Subcutaneous abdominal adipose tissue (tissue), 5 donors: ENCODE results near the gene TUBB.

Source experiments
- H3K27ac ChIP-seq: one replicate; pipeline ENCODE4 v1.7.0; 2013; ENCODE audit warnings: low read depth, mild to moderate bottlenecking, inconsistent platforms, low read length, moderate library complexity
- H3K27me3 ChIP-seq, 5 donors: one replicate each; pipeline ENCODE4 v1.7.0; 2013; ENCODE audit warnings: low read length in 5 of 5, inconsistent platforms in 1 of 5; ENCODE audit not compliant: control insufficient read depth in 5 of 5, insufficient read depth in 4 of 5
- H3K36me3 ChIP-seq, 5 donors: one replicate each; pipeline ENCODE4 v1.7.0; 2013; ENCODE audit warnings: low read length in 5 of 5; ENCODE audit not compliant: control insufficient read depth in 5 of 5, insufficient read depth in 5 of 5
- H3K4me1 ChIP-seq, 5 donors: one replicate each; pipeline ENCODE4 v1.7.0; 2013; ENCODE audit warnings: low read length in 5 of 5, mild to moderate bottlenecking in 3 of 5, moderate library complexity in 1 of 5; ENCODE audit not compliant: control insufficient read depth in 5 of 5, insufficient read depth in 5 of 5
- H3K4me3 ChIP-seq, 5 donors: one replicate each; pipeline ENCODE4 v1.7.0; 2013; ENCODE audit warnings: low read length in 5 of 5, low read depth in 1 of 5
- H3K9ac ChIP-seq, 5 donors: one replicate each; pipeline ENCODE4 v1.7.0; 2013; ENCODE audit warnings: low read length in 5 of 5, mild to moderate bottlenecking in 4 of 5, moderate library complexity in 3 of 5
- H3K9me3 ChIP-seq, 5 donors: one replicate each; pipeline ENCODE4 v1.7.0; 2013; ENCODE audit warnings: low read length in 5 of 5; ENCODE audit not compliant: control insufficient read depth in 5 of 5
- donor health status: healthy.
- donor health status: healthy.
- donor health status: healthy.
- donor health status: healthy.
- donor health status: healthy.

Gene TUBB

DNA sequence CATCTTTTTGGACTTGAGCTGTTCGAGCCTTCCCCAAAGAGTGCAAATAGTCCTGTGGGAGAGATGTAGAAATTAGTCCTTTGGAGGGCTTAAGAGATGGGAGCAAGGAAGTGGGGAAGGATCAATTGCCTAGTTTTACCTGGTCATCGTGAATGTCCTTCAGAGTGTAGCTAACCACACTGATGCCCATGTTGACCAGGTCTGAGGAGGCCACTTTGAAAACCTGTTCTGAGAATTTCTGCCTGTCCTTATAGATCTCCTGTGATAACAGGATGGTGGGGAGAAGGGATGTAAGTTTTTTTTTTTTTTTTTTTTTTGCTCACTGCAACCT is 20.4 kb downstream of the TUBB start:
- Histone ChIP-seq H3K9me3 (no peaks in the 10 kb centered on the region), H3K27ac (peak overlapping the region; percentile 89), H3K27me3 (no peaks in the 10 kb centered on the region), H3K4me3 (no peak overlapping the region), H3K4me1 (peaks cover 18 to 71% (median 43%) of the 10 kb centered on the region in 5 donors), H3K36me3 (peaks cover 15 to 53% (median 42%) of the 10 kb centered on the region in 5 donors), H3K9ac (no peak overlapping the region)

DNA sequence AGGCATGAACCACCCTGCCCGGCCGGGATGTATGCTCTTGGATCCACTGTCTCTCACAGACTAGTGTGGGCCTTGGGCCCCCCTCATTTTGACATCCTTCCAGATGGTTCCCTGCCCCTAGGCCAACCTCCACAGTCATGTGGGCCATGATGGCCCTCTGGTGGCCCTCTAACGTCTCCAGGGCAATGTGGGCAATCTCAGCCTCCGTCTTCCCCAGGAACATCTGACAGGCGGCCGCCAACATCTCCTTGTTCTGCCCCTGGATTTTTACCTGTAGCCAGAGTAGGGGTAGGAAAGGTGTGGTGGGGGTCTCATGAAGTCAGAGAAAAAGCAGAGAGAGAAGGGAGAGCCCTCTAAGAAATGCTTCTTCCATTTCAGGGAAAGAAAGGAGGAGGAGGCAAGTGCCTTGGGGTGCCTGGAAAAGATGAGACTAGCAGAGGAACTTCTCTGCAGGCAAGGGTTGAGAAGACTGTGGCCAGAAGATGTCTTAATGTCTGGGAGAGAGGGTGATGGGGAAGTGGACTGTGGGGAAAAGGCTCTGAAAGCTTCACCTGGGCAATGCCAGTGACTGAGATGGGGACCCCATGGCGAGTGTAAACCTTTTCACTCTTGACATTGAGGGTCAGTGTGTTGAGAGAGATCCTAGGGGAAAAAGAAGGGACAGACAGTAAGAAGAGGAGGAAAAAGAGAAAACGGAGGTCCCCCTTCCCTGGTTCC is 21.1 kb downstream of the TUBB start:
- H3K27ac ChIP-seq, result peak overlapping the region; percentile 89
- H3K4me1 ChIP-seq, result peaks cover 18 to 68% (median 43%) of the 10 kb centered on the region in 5 donors
- no peaks in the 10 kb centered on the region for H3K27me3 ChIP-seq

GRCh38 chr6:30741789-30742315 is 21.7 kb downstream of the TUBB start:
- peak overlapping the region; percentile 87 to 94 (median 90) for H3K4me3 ChIP-seq
- H3K27ac ChIP-seq, result peak overlapping the region; percentile 89
- H3K27me3 ChIP-seq, result no peaks in the 10 kb centered on the region
- peaks cover 15 to 43% (median 34%) of the 10 kb centered on the region in 5 donors for H3K36me3 ChIP-seq
- peak overlapping the region; percentile 77 to 90 (median 87) for H3K9ac ChIP-seq
- H3K4me1 ChIP-seq, result peaks cover 18 to 64% (median 41%) of the 10 kb centered on the region in 5 donors
- no peaks in the 10 kb centered on the region for H3K9me3 ChIP-seq

More for the DNA sequence above, 21.1 kb downstream of the TUBB start:
- Histone ChIP-seq H3K9me3 (no peaks in the 10 kb centered on the region), H3K9ac (peak overlapping the region; percentile 77 to 90 (median 87)), H3K36me3 (peaks cover 15 to 46% (median 35%) of the 10 kb centered on the region in 5 donors), H3K4me3 (peak overlapping the region; percentile 87 to 94 (median 90))

DNA sequence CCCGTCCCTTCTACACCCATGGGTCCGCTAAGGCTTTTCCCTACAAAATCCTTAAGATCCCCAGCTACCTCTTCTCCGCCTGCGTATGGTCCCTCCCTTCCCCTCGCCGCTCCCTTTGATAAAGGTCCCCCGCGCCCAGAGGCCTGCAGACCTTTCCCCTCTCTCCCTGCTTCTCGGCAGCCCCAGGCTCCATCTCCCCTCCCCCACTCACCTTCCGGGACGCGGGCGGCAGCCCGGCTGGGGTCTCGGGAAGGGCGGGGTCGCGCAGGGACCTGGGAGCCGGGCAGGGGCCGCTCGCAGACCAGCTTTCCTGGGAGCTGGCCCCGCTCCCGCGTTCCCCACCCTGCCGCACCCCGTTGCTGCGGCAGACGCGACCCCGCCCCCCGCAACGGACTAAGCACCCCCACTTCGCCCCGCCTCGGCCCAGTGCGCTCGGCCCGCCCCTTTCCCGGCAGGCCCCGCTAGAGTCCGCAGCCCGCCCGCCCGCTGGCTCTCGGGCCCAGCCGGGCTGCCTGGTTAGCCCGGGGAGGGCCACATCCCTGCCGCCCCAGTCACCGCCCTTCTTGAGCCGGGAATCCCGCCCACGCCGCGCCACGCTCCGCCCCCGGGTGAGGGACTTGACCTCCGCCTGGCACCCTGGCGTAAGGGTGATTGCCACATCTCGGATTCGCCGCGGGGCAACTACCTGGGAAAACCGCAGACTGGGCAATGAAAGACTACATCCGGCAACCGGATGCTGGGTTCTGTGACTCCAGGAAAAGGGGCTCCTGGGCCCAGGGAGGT is 22.4 kb downstream of the TUBB start, which contains the start of gene FLOT1:
Gene FLOT1, minus strand, starts transcription at position 372 of the 783 bp plus-strand sequence. CDS start 498 bp downstream, outside the sequence.
- peak within 1 kb of the TSS; percentile 89 to 94 (median 90) for H3K4me3 ChIP-seq
- H3K27ac ChIP-seq, result peak within 1 kb of the TSS; percentile 89
- peaks cover 14 to 37% (median 32%) of the 10 kb centered on the region in 5 donors for H3K36me3 ChIP-seq
- peak within 1 kb of the TSS; percentile 77 to 93 (median 89) for H3K9ac ChIP-seq
- peaks cover 18 to 60% (median 36%) of the 10 kb centered on the region in 5 donors for H3K4me1 ChIP-seq
- no peaks in the 10 kb centered on the region for H3K9me3 ChIP-seq
- no peaks in the 10 kb centered on the region for H3K27me3 ChIP-seq

DNA sequence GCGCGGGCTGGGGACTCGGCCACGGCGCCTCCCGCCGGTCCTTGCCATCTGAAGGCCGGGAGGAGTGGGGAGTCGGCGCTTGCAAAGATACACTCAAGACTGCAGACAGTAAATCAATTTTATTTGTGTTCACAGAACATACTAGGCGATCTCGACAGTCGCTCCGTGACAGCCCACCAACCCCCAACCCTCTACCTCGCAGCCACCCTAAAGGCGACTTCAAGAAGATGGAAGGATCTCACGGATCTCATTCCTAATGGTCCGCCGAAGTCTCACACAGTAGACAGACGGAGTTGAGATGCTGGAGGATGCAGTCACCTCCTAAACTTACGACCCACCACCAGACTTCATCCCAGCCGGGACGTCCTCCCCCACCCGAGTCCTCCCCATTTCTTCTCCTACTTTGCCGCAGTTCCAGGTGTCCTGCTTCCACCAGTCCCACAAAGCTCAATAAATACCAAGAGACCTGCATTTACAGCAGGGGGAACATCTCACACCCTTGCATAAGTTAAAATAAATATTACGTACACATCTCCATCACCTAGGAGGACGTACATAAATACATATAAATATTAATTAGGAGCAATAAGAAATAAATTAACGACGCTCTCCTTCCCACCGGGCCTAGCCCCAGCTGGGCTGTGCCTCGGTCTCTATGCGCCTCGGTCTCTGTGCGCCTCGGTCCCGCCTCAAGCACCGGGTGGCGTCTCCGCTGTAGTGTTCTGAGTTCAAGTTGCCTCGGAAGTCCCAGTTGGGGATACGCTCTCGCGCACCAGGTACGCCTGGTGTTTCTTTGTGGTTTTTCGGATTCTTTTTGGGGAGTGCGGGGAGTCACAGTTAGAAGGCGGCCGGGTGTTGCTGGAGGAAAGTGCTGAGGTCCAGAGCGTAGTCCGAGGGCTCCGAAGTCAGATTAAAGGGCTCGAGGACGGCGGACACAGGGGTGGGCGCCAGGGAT is 23.2 kb downstream of the TUBB start:
- Histone ChIP-seq H3K27ac (peak overlapping the region; percentile 89), H3K9me3 (no peaks in the 10 kb centered on the region), H3K4me1 (peaks cover 15 to 60% (median 34%) of the 10 kb centered on the region in 5 donors), H3K27me3 (no peaks in the 10 kb centered on the region), H3K9ac (peak overlapping the region; percentile 52 to 93 (median 79)), H3K36me3 (peaks cover 6 to 28% (median 24%) of the 10 kb centered on the region in 5 donors), H3K4me3 (peak overlapping the region; percentile 83 to 94 (median 90))

GRCh38 chr6:30744054-30744805 is 24.1 kb downstream of the TUBB start, which contains the start of gene IER3:
TSS of gene IER3 (minus strand) at chr6:30744547. CDS start at chr6:30744518, 29 bp downstream.
- Histone ChIP-seq H3K27ac (peak within 1 kb of the TSS; percentile 89), H3K36me3 (peaks cover 0 to 20% (median 15%) of the 10 kb centered on the region in 5 donors), H3K4me1 (peaks cover 12 to 63% (median 41%) of the 10 kb centered on the region in 5 donors), H3K9ac (peak within 1 kb of the TSS; percentile 52 to 93 (median 79)), H3K9me3 (no peaks in the 10 kb centered on the region), H3K4me3 (peak within 1 kb of the TSS; percentile 83 to 94 (median 90)), H3K27me3 (no peaks in the 10 kb centered on the region)

GRCh38 chr6:30747300-30747687 is 27.1 kb downstream of the TUBB start:
- H3K27ac ChIP-seq, result no peak overlapping the region
- H3K9me3 ChIP-seq, result no peaks in the 10 kb centered on the region
- no peaks in the 10 kb centered on the region for H3K36me3 ChIP-seq
- H3K4me3 ChIP-seq, result no peak overlapping the region
- H3K9ac ChIP-seq, result no peak overlapping the region
- no peaks in the 10 kb centered on the region for H3K27me3 ChIP-seq
- peaks cover 9 to 48% (median 37%) of the 10 kb centered on the region in 5 donors for H3K4me1 ChIP-seq

- no peak overlapping the region for H3K9ac ChIP-seq
- H3K27ac ChIP-seq, result no peak overlapping the region
- no peaks in the 10 kb centered on the region for H3K27me3 ChIP-seq
- peaks cover 6 to 51% (median 43%) of the 10 kb centered on the region in 5 donors for H3K4me1 ChIP-seq
- no peaks in the 10 kb centered on the region for H3K9me3 ChIP-seq
- H3K36me3 ChIP-seq, result no peaks in the 10 kb centered on the region
- no peak overlapping the region for H3K4me3 ChIP-seq
Observed at GRCh38 chr6:30747902-30748769, 28.0 kb downstream of the TUBB start.
